GM10266 (cell line): ENCODE results near the gene HSPBP1.

ENCODE experiments used
- DNase-seq: peaks from one replicate; pipeline ENCODE4 v3.0.0; 2012; ENCODE audit errors: extremely low spot score
- TF ChIP-seq, protein P1 (sequence below): IDR thresholded peaks from 2 replicates; pipeline ENCODE4 v1.5.1; 2012; ENCODE audit warnings: mild to moderate bottlenecking, low read depth; ENCODE audit not compliant: control insufficient read depth, insufficient read depth; ENCODE audit errors: missing control alignments

Gene HSPBP1

GRCh38 chr19:55272142-55272541 is 7.8 kb downstream of the HSPBP1 start:
- TF ChIP-seq, protein P1, sequence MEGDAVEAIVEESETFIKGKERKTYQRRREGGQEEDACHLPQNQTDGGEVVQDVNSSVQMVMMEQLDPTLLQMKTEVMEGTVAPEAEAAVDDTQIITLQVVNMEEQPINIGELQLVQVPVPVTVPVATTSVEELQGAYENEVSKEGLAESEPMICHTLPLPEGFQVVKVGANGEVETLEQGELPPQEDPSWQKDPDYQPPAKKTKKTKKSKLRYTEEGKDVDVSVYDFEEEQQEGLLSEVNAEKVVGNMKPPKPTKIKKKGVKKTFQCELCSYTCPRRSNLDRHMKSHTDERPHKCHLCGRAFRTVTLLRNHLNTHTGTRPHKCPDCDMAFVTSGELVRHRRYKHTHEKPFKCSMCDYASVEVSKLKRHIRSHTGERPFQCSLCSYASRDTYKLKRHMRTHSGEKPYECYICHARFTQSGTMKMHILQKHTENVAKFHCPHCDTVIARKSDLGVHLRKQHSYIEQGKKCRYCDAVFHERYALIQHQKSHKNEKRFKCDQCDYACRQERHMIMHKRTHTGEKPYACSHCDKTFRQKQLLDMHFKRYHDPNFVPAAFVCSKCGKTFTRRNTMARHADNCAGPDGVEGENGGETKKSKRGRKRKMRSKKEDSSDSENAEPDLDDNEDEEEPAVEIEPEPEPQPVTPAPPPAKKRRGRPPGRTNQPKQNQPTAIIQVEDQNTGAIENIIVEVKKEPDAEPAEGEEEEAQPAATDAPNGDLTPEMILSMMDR, result no peak
- DNase-seq, result no peak

GRCh38 chr19:55270172-55270942 is 9.6 kb downstream of the HSPBP1 start:
- TF ChIP-seq, protein P1, result no peak
- DNase-seq, result no peak

DNA sequence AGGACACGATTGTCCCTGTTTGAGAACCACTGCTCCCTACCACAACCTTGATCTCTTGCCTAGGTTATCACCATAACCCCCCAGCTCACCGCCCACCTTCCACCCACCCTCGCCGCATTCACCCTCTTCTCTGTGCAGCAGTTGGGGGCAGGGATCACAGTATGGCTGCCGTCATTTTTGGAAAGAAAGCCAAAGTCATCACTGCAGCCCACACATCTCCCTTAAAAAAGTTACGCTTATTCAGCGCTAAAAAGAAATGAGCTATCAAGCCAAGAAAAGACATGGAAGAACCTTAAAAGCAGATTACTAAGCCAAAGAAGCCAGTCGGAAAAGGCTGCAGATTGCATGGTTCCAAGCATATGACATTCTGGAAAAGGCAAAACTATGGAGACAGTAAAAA is 10.6 kb downstream of the HSPBP1 start:
- TF ChIP-seq, protein P1, result no peak
- DNase-seq, result no peak

DNA sequence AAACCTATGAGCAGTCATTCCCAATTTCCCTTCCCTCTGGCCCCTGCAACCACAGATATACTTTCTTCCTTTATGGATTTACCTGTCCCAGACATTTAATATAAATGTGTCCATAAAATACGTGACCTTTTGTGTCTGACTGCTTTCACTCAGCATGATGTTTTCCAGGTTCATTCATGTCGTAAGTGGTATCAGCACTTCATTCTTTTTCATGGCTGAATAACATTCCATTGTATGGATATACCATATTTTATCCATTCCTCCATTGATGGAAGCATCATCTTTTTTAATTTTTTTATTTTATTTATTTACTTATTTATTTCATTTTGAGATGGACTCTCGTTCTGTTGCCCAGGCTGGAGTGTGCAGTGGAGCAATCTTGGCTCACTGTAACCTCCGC is 13.1 kb downstream of the HSPBP1 start:
- DNase-seq, result no peak
- TF ChIP-seq, protein P1, result no peak

- TF ChIP-seq, protein P1, result no peak
- DNase-seq, result no peak
These were observed 13.5 kb downstream of the HSPBP1 start for GRCh38 chr19:55266404-55266803.

- DNase-seq, result no peak
- TF ChIP-seq, protein P1, result no peak
These were observed 14.1 kb downstream of the HSPBP1 start for GRCh38 chr19:55265723-55266386.

- TF ChIP-seq, protein P1, result no peak
- DNase-seq, result no peak
These were observed 14.7 kb downstream of the HSPBP1 start for GRCh38 chr19:55265173-55265572.
